B cell (primary cell): ENCODE data around the gene PIK3CD. TPM values are rescaled to one million over a fixed set of nuclear protein-coding genes. Genes with fewer than 3 reads are reported as not detected.

ENCODE experiments used
- ATAC-seq: fragments of 200-7000 bp; cut with Tn5 transposase; one replicate; pipeline ENCODE4 v1.10.0; 2021; ENCODE audit warnings: low read depth, mild to moderate bottlenecking, moderate number of reproducible peaks, moderate library complexity
- CTCF ChIA-PET: fragments of 350-600 bp; sonication (Branson Sonifier 250); formaldehyde crosslinking; loops from one replicate; lab custom pipeline; 2021; ENCODE audit warnings: antibody characterized with exemption, inconsistent platforms; lab: Charles Lee
- POLR2A ChIA-PET: fragments of 350-600 bp; sonication (Branson Sonifier 250); formaldehyde crosslinking; loops from one replicate; lab custom pipeline; 2021; ENCODE audit warnings: antibody characterized with exemption; lab: Charles Lee
- DNase-seq: peaks from one replicate; pipeline ENCODE4 v3.0.0; 2013
- H2AFZ ChIP-seq: 2 replicates; pipeline ENCODE4 v1.6.1; 2012; ENCODE audit warnings: mild to moderate bottlenecking, low read depth, low read length; ENCODE audit not compliant: insufficient read depth, poor library complexity, severe bottlenecking
- H3K27ac ChIP-seq, 2 donors: 1 replicate in 1 of 2; 2 replicates in 1 of 2; pipeline ENCODE4 v1.5.1; 2012 to 2013; ENCODE audit warnings: low read length in 2 of 2, mild to moderate bottlenecking in 2 of 2, moderate library complexity in 1 of 2
- H3K27me3 ChIP-seq, 4 experiments: fragments of 200-600 bp in 1 of 4; sonication (generic) in 1 of 4; replicated peaks in 1 of 4; 1 replicate in 2 of 4; 2 replicates in 2 of 4; pipeline versions ENCODE4 v1.6.1 to v1.7.0; 2013 to 2016; ENCODE audit warnings: low read length in 3 of 4, mild to moderate bottlenecking in 2 of 4, mixed read lengths in 1 of 4, moderate library complexity in 1 of 4; ENCODE audit not compliant: insufficient read depth in 4 of 4, control insufficient read depth in 3 of 4; ENCODE audit errors: control extremely low read depth in 1 of 4
- H3K36me3 ChIP-seq, 2 experiments: replicated peaks in 1 of 2; 1 replicate in 1 of 2; 2 replicates in 1 of 2; pipeline versions ENCODE4 v1.6.1 to v1.7.1; 2013; ENCODE audit warnings: low read length in 1 of 2; ENCODE audit not compliant: insufficient read depth in 2 of 2, control insufficient read depth in 1 of 2; ENCODE audit errors: control extremely low read depth in 1 of 2, extremely low read depth in 1 of 2
- H3K4me1 ChIP-seq, 2 donors: fragments of 200-600 bp in 1 of 2; sonication (generic) in 1 of 2; 1 replicate in 1 of 2; 2 replicates in 1 of 2; pipeline versions ENCODE4 v1.5.1 to v1.6.1; 2013 to 2017; ENCODE audit warnings: low read length in 2 of 2; ENCODE audit not compliant: control insufficient read depth in 2 of 2, insufficient read depth in 2 of 2
- H3K4me2 ChIP-seq: replicated peaks from 2 replicates; pipeline ENCODE3; 2012; ENCODE audit warnings: mild to moderate bottlenecking, low read depth, low read length; ENCODE audit not compliant: poor library complexity, severe bottlenecking
- H3K4me3 ChIP-seq, 5 experiments: fragments of 200-600 bp in 1 of 5; sonication (generic) in 1 of 5; 1 replicate in 3 of 5; 2 replicates in 2 of 5; pipeline versions ENCODE4 v1.5.1 to v1.7.0; 2011 to 2016; ENCODE audit warnings: low read length in 4 of 5, mild to moderate bottlenecking in 4 of 5, low read depth in 2 of 5, control low read depth in 1 of 5, moderate library complexity in 1 of 5; ENCODE audit not compliant: insufficient read depth in 1 of 5; ENCODE audit errors: control extremely low read depth in 1 of 5, extremely low read depth in 1 of 5
- H3K79me2 ChIP-seq: fragments of 200-600 bp; sonication (generic); one replicate; pipeline ENCODE4 v1.6.0; 2016; ENCODE audit warnings: low read length; ENCODE audit not compliant: control insufficient read depth, insufficient read depth
- H3K9ac ChIP-seq: fragments of 200-600 bp; sonication (generic); 2 replicates; pipeline ENCODE4 v1.6.1; 2017; ENCODE audit warnings: mild to moderate bottlenecking, low read length, moderate library complexity
- H3K9me3 ChIP-seq, 3 donors: one replicate each; pipeline versions ENCODE4 v1.6.1 to v1.7.1; 2013; ENCODE audit warnings: low read length in 2 of 3; ENCODE audit not compliant: control insufficient read depth in 2 of 3, insufficient read depth in 1 of 3; ENCODE audit errors: control extremely low read depth in 1 of 3
- H4K20me1 ChIP-seq: 2 replicates; pipeline ENCODE4 v1.6.0; 2012; ENCODE audit warnings: mild to moderate bottlenecking, low read length; ENCODE audit not compliant: insufficient read depth, control insufficient read depth, poor library complexity, severe bottlenecking
- H3K27ac Mint-ChIP-seq: one replicate; pipeline ENCODE4 v1.8.0; 2021; ENCODE audit warnings: mixed read lengths
- H3K27me3 Mint-ChIP-seq: one replicate; pipeline ENCODE4 v1.8.0; 2021; ENCODE audit warnings: mixed read lengths
- H3K4me1 Mint-ChIP-seq: one replicate; pipeline ENCODE4 v1.8.0; 2021; ENCODE audit warnings: mixed read lengths
- H3K4me3 Mint-ChIP-seq: one replicate; pipeline ENCODE4 v1.8.0; 2021; ENCODE audit warnings: mixed read lengths
- H3K9me3 Mint-ChIP-seq: one replicate; pipeline ENCODE4 v1.8.0; 2022; ENCODE audit warnings: mixed read lengths; ENCODE audit not compliant: insufficient read depth
- EZH2 ChIP-seq: IDR thresholded peaks from 2 replicates; pipeline ENCODE4 v1.6.1; 2012; ENCODE audit warnings: borderline replicate concordance, low read depth, mild to moderate bottlenecking, moderate library complexity, low read length; ENCODE audit not compliant: insufficient read depth, poor library complexity, severe bottlenecking
- WGBS: methylation state at CpG from one replicate; pipeline ENCODE4 v1.1.5; 2013; ENCODE audit warnings: missing lambda C conversion rate; ENCODE audit not compliant: insufficient coverage; 5-methylcytosine and 5-hydroxymethylcytosine counted together
- intact Hi-C: fragments of 100-400 bp; cut with micrococcal nuclease; formaldehyde crosslinking; loops from one replicate; pipeline ENCODE4 v1.10.0; 2022
- polyA plus RNA-seq: library from polyadenylated mRNA; depleted of rRNA; stranded (reverse); fragments of >200 nt; gene quantifications from 2 replicates; pipeline ENCODE4 v1.2.3, GENCODE V29; 2012
- total RNA-seq, 2 donors: library from RNA; stranded (reverse); fragments of 120-200 nt in 1 of 2; gene quantifications; 1 replicate in 1 of 2; 2 replicates in 1 of 2; pipeline versions ENCODE4 v1.2.3 to v1.2.4, GENCODE V29; 2013 to 2022
- TF ChIP-seq, protein P1 (sequence below): fragments of 200-600 bp; IDR thresholded peaks from one replicate; pipeline ENCODE4 v1.8.0; 2022; ENCODE audit warnings: antibody characterized with exemption, mild to moderate bottlenecking

Gene PIK3CD
- total and polyA plus RNA-seq, 2 donors (not counting 1 experiment from before 2014, with no cell fraction given) = 144 to 222 TPM

DNA sequence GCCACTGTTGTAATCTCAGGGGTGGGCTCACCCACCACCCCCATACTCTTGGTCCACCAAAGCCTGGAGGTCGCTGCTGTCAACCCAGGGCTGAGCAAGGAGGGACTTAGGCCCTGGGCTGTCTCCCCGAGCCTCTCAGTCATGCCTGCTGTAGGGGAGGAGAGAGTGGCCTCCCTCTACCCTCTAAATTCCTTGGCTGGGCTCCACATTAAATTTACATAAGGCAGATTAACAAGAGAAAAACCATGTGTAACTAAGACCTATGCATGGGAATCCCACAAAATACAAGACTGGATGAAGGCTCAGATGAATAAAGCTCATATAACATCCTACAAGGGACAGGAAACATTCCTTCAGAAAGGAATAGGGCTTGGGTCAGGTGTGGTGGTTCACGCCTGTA, 1.8 kb upstream of the PIK3CD start:
- intact Hi-C loops = no loop called here
- no CpG with 5 or more reads among the region's 3 CpGs for WGBS
- Histone ChIP-seq H3K79me2 (peaks cover 69% of the 10 kb centered on the region), H3K9ac (no peak overlapping the region), H3K27me3 (no peaks in the 10 kb centered on the region), H3K9me3 (no peaks in the 10 kb centered on the region), H4K20me1 (peaks cover 23% of the 10 kb centered on the region), H3K36me3 (peaks cover 0 to 5% of the 10 kb centered on the region in 2 experiments), H2AFZ (no peak overlapping the region), H3K27ac (peak overlapping the region in 1 of 2 donors; percentile 23), H3K4me3 (no peak overlapping the region), H3K4me2 (no peak overlapping the region), H3K4me1 (peaks cover 34 to 54% of the 10 kb centered on the region in 2 donors)
- ChIA-PET CTCF (interaction anchor here (1.5 to 10.6 kb wide), 2 partner anchors 22 to 34 kb away, joined by 4 to 231 read pairs; no protein-coding TSS in a partner anchor), POLR2A (interaction anchor here (8.2 kb wide), 1 partner anchor 21 kb away, joined by 251 read pairs; no protein-coding TSS in a partner anchor)
- Mint-ChIP-seq H3K27me3 (no peaks in the 10 kb centered on the region), H3K4me3 (peak overlapping the region; percentile 62), H3K9me3 (no peaks in the 10 kb centered on the region), H3K4me1 (peaks cover 49% of the 10 kb centered on the region), H3K27ac (peak overlapping the region; percentile 67)
- TF ChIP-seq, protein P1, sequence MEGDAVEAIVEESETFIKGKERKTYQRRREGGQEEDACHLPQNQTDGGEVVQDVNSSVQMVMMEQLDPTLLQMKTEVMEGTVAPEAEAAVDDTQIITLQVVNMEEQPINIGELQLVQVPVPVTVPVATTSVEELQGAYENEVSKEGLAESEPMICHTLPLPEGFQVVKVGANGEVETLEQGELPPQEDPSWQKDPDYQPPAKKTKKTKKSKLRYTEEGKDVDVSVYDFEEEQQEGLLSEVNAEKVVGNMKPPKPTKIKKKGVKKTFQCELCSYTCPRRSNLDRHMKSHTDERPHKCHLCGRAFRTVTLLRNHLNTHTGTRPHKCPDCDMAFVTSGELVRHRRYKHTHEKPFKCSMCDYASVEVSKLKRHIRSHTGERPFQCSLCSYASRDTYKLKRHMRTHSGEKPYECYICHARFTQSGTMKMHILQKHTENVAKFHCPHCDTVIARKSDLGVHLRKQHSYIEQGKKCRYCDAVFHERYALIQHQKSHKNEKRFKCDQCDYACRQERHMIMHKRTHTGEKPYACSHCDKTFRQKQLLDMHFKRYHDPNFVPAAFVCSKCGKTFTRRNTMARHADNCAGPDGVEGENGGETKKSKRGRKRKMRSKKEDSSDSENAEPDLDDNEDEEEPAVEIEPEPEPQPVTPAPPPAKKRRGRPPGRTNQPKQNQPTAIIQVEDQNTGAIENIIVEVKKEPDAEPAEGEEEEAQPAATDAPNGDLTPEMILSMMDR = no peak
- TF ChIP-seq EZH2 = no peak
- DNase-seq (no peak), ATAC-seq (no peak)

DNA sequence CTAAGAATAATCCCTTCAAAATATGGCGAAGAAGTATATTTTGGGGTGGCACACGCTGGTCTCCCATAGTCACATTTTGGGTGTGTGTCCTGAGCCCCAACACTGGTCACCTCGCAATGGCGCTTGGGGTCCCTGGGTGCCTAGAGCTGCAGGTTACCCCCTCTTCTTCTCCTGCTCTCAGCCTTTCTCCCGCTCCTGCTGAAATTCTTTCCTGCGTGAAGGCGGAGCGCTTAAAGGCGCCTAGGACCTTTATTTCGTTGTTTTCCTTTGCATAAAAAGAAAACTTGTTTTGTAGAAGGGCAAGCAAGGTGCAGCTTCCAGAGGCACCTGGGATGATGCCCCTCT, 339 bp upstream of the PIK3CD start:
- peak overlapping the region; percentile 83 for H3K9ac ChIP-seq
- peaks cover 80% of the 10 kb centered on the region for H3K79me2 ChIP-seq
- intact Hi-C loops = loop anchor here (1.0 kb wide), 1 partner anchor 66 kb away; no protein-coding TSS in a partner anchor

More for the DNA sequence above, 339 bp upstream of the PIK3CD start:
- Mint-ChIP-seq H3K9me3 (no peaks in the 10 kb centered on the region), H3K4me3 (peak overlapping the region; percentile 98), H3K4me1 (peaks cover 57% of the 10 kb centered on the region), H3K27ac (peak overlapping the region; percentile 99), H3K27me3 (no peaks in the 10 kb centered on the region)
- POLR2A ChIA-PET = interaction anchor here (0.7 to 8.2 kb wide), 5 partner anchors 8 to 65 kb away, joined by 4 to 251 read pairs (median 4); no protein-coding TSS in a partner anchor
- 2% methylated on average over 8 of the region's 10 CpGs for WGBS
- Histone ChIP-seq H2AFZ (peak overlapping the region; percentile 71), H3K27ac (peak overlapping the region; percentile 55 to 82), H3K36me3 (peaks cover 0 to 5% of the 10 kb centered on the region in 2 experiments), H4K20me1 (peaks cover 37% of the 10 kb centered on the region), H3K4me3 (peak overlapping the region; percentile 57 to 96 (median 74)), H3K27me3 (no peaks in the 10 kb centered on the region), H3K9me3 (no peaks in the 10 kb centered on the region), H3K4me1 (peaks cover 36 to 54% of the 10 kb centered on the region in 2 donors), H3K4me2 (peak overlapping the region; percentile 90)
- DNase-seq (no peak), ATAC-seq (no peak)
- TF ChIP-seq, protein P1 = no peak
- no peak for TF ChIP-seq EZH2
- CTCF ChIA-PET = interaction anchor here (1.0 to 10.6 kb wide), 5 partner anchors 23 to 66 kb away, joined by 3 to 231 read pairs (median 4); no protein-coding TSS in a partner anchor
